GM12801 (cell line): ENCODE results near the gene TOGARAM2.

Source experiments
- TF ChIP-seq, protein P1 (sequence below): IDR thresholded peaks from one replicate; pipeline ENCODE4 v1.5.1; 2011; ENCODE audit warnings: control low read depth; ENCODE audit not compliant: insufficient read length; ENCODE audit errors: extremely low read depth

TOGARAM2 gene

GRCh38 chr2:28982381-28982950, 1.4 kb downstream of the TOGARAM2 start:
- TF ChIP-seq, protein P1, sequence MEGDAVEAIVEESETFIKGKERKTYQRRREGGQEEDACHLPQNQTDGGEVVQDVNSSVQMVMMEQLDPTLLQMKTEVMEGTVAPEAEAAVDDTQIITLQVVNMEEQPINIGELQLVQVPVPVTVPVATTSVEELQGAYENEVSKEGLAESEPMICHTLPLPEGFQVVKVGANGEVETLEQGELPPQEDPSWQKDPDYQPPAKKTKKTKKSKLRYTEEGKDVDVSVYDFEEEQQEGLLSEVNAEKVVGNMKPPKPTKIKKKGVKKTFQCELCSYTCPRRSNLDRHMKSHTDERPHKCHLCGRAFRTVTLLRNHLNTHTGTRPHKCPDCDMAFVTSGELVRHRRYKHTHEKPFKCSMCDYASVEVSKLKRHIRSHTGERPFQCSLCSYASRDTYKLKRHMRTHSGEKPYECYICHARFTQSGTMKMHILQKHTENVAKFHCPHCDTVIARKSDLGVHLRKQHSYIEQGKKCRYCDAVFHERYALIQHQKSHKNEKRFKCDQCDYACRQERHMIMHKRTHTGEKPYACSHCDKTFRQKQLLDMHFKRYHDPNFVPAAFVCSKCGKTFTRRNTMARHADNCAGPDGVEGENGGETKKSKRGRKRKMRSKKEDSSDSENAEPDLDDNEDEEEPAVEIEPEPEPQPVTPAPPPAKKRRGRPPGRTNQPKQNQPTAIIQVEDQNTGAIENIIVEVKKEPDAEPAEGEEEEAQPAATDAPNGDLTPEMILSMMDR = no peak

DNA sequence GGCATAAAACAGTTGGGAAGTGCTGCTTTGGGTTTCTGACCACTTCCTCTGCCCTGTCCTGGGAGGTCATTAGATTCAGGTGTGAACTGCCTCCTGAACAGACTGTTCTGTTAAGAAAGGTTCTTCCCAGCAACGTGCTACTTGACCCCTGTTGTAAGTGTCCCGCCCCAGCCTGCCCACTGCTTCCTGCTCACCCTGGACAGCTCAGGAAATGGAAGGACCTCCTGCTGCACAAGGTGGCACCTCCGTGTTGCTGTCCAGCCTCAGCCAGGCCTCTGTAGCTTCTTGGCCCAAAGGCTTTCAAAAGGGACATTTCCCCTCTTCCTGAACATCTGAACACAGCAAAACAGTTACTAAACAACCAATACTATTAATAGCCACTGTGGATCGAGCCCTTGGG, 5.3 kb downstream of the TOGARAM2 start:
- TF ChIP-seq, protein P1 = no peak

GRCh38 chr2:28989973-28990372, 8.9 kb downstream of the TOGARAM2 start:
- TF ChIP-seq, protein P1 = no peak

- TF ChIP-seq, protein P1 = no peak
These were observed 9.3 kb downstream of the TOGARAM2 start for GRCh38 chr2:28990445-28990844.

DNA sequence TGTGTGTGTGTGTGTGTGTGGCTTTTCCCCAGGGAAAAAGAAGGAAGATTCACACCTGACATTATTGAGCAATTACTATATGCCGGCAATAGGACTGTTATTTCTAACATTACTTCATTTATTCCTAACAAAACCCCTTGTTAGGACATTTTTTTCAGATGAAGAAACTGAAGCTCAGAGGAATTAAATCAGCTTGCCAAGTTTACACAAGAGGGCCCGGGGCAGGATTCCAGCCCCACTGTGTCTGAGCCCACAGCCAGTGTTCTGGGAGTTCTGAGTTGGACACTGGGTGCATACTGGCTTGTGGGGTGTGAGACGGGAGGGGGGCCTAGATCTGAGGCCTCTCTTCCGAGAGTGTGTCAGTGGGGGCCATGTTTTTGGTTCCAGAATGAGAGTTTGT, 9.9 kb downstream of the TOGARAM2 start:
- TF ChIP-seq, protein P1 = no peak

DNA sequence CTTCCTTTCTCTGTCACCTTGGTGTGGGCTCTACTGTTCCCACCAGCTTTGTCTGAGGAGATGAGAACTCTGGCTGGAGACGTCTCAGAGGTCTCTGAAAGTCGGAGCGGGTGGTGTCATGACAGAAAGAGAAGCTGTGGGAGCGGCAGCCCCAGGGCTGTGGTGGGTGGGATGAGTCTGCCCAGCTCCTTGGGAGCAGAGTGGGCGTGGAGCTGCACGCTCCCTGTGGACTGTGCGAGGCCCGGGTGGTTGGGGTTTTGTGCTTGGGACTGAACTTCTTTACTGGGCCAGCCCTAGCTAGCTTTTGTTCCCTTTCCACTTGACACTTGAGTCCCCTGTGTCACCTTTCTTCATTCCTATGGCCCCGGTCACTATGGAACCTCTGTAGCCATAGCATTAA, 10.4 kb downstream of the TOGARAM2 start:
- TF ChIP-seq, protein P1 = no peak

GRCh38 chr2:28993206-28993960, 12.3 kb downstream of the TOGARAM2 start:
- TF ChIP-seq, protein P1 = no peak
